Measurements from ENCODE around the gene VPS13C. TPM values are rescaled to one million over a fixed set of nuclear protein-coding genes. Genes with fewer than 3 reads are reported as not detected.

VPS13C gene
- total RNA-seq, 1 donor from 2014 or later: 73.6 TPM

DNA sequence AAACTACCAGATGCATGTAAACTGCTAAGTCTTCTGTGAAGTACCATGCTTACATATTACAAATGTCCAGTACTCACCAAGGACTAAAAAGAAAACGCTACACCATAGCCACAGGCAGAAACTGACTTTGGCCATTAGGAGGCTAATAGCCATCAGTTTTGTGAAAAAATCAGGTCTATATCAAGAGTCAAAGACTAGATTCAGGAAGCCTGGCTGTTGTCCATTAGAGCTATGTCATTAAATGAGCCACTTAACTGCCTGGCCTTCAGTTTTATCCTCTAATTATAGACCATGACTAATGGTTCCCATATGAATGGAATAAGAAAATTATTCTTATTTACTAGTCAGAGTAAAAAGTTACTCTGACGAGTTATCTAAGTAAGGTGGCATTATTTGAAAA lies 144.1 kb downstream of the VPS13C start:
- no peaks in the 10 kb centered on the region for H3K4me1 ChIP-seq (ENCODE audit: control insufficient read depth in 3 of 3, insufficient read depth in 3 of 3, low read length in 3 of 3)
- no peaks in the 10 kb centered on the region for H3K27me3 ChIP-seq (ENCODE audit: control insufficient read depth in 3 of 3, insufficient read depth in 3 of 3, low read length in 3 of 3)
- H3K4me3 ChIP-seq (ENCODE audit: low read length in 3 of 3): no peak overlapping the region
- peak overlapping the region; percentile 20 for H3K27ac ChIP-seq (ENCODE audit: low read depth, low read length)
- H3K9ac ChIP-seq (ENCODE audit: low read depth in 1 of 3, low read length in 3 of 3): no peak overlapping the region
- no peaks in the 10 kb centered on the region for H3K9me3 ChIP-seq (ENCODE audit: control insufficient read depth in 3 of 3, low read length in 3 of 3)
- H3K36me3 ChIP-seq (ENCODE audit: control insufficient read depth in 3 of 3, insufficient read depth in 3 of 3, low read length in 3 of 3): peaks cover 9 to 36% (median 21%) of the 10 kb centered on the region in 3 donors

- H3K36me3 ChIP-seq (ENCODE audit: control insufficient read depth in 3 of 3, insufficient read depth in 3 of 3, low read length in 3 of 3): peaks cover 9 to 32% (median 19%) of the 10 kb centered on the region in 3 donors
- no peaks in the 10 kb centered on the region for H3K9me3 ChIP-seq (ENCODE audit: control insufficient read depth in 3 of 3, low read length in 3 of 3)
- H3K27me3 ChIP-seq (ENCODE audit: control insufficient read depth in 3 of 3, insufficient read depth in 3 of 3, low read length in 3 of 3): no peaks in the 10 kb centered on the region
- H3K27ac ChIP-seq (ENCODE audit: low read depth, low read length): peak overlapping the region; percentile 20
- H3K4me1 ChIP-seq (ENCODE audit: control insufficient read depth in 3 of 3, insufficient read depth in 3 of 3, low read length in 3 of 3): no peaks in the 10 kb centered on the region
- no peak overlapping the region for H3K4me3 ChIP-seq (ENCODE audit: low read length in 3 of 3)
- no peak overlapping the region for H3K9ac ChIP-seq (ENCODE audit: low read depth in 1 of 3, low read length in 3 of 3)
These were observed 144.6 kb downstream of the VPS13C start for GRCh38 chr15:61915640-61916039.

DNA sequence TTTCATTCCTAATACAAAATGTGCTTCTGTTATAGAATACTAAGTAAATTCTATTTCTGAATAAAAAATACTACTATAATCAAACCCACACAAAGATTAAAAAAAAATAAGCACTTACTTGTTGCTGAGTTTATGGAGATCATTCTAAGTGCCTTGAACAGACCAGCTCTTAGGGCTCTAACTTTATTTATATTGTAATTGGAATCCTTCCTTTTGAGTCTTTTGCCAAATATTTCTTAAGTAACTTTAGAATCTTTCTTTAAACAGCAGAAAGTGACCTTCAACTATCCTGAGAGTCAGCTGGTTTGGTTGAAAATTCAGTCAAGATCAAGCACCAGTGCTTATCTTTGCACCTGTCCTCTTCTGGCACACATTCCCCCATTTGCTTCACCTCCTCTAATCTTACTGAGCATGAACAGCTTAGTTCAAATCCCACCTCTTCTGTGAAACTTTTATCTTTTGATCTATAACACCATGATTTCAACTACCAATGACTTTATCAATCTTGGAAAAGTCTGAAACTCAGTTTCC lies 149.3 kb downstream of the VPS13C start:
- Histone ChIP-seq H3K36me3 (ENCODE audit: control insufficient read depth in 3 of 3, insufficient read depth in 3 of 3, low read length in 3 of 3) (peaks cover 14 to 36% (median 21%) of the 10 kb centered on the region in 3 donors), H3K27me3 (ENCODE audit: control insufficient read depth in 3 of 3, insufficient read depth in 3 of 3, low read length in 3 of 3) (no peaks in the 10 kb centered on the region)

DNA sequence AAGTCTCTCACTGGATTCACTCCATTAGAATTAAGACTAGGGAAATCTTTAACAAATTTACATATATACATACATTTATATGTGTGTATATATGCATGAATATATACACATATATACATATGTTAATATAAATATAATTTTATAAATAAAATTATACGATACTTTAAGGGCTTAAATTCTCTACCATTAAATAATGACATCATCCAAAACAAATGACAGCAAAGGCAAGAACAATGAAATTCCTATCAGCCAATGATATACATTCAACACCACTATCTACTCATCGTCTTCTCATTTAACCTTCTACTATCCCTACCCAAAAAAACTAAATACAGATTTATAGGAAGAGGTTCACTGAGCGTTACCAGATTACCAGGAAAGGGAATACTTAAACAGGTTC lies 152.0 kb downstream of the VPS13C start:
- Histone ChIP-seq H3K9me3 (ENCODE audit: control insufficient read depth in 3 of 3, low read length in 3 of 3) (no peaks in the 10 kb centered on the region), H3K4me1 (ENCODE audit: control insufficient read depth in 3 of 3, insufficient read depth in 3 of 3, low read length in 3 of 3) (no peaks in the 10 kb centered on the region), H3K27me3 (ENCODE audit: control insufficient read depth in 3 of 3, insufficient read depth in 3 of 3, low read length in 3 of 3) (no peaks in the 10 kb centered on the region), H3K36me3 (ENCODE audit: control insufficient read depth in 3 of 3, insufficient read depth in 3 of 3, low read length in 3 of 3) (peaks cover 10 to 24% (median 15%) of the 10 kb centered on the region in 3 donors), H3K9ac (ENCODE audit: low read depth in 1 of 3, low read length in 3 of 3) (no peak overlapping the region), H3K4me3 (ENCODE audit: low read length in 3 of 3) (no peak overlapping the region), H3K27ac (ENCODE audit: low read depth, low read length) (no peak overlapping the region)

More for the DNA sequence above, 149.3 kb downstream of the VPS13C start:
- Histone ChIP-seq H3K9me3 (ENCODE audit: control insufficient read depth in 3 of 3, low read length in 3 of 3) (no peaks in the 10 kb centered on the region), H3K4me3 (ENCODE audit: low read length in 3 of 3) (no peak overlapping the region), H3K9ac (ENCODE audit: low read depth in 1 of 3, low read length in 3 of 3) (no peak overlapping the region), H3K27ac (ENCODE audit: low read depth, low read length) (no peak overlapping the region), H3K4me1 (ENCODE audit: control insufficient read depth in 3 of 3, insufficient read depth in 3 of 3, low read length in 3 of 3) (no peaks in the 10 kb centered on the region)

DNA sequence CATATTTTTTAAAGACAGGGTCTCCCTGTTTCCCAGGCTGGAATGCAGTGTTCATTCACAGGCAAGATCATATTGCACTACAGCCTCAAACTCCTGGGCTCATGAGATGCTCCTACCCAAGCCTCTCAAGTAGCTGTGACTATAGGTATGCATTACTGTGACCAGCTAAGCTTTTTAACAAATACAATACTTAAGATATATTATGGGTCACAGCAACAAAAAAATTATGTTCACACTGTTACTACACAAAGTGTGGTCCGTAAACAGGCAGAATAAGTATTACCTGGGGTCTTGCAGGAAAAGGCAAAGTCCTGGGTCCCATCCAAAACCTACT lies 152.5 kb downstream of the VPS13C start:
- H3K9me3 ChIP-seq (ENCODE audit: control insufficient read depth in 3 of 3, low read length in 3 of 3): no peaks in the 10 kb centered on the region
- H3K9ac ChIP-seq (ENCODE audit: low read depth in 1 of 3, low read length in 3 of 3): no peak overlapping the region
- no peak overlapping the region for H3K4me3 ChIP-seq (ENCODE audit: low read length in 3 of 3)
- no peaks in the 10 kb centered on the region for H3K4me1 ChIP-seq (ENCODE audit: control insufficient read depth in 3 of 3, insufficient read depth in 3 of 3, low read length in 3 of 3)
- H3K27ac ChIP-seq (ENCODE audit: low read depth, low read length): no peak overlapping the region
- peaks cover 7 to 22% (median 15%) of the 10 kb centered on the region in 3 donors for H3K36me3 ChIP-seq (ENCODE audit: control insufficient read depth in 3 of 3, insufficient read depth in 3 of 3, low read length in 3 of 3)
- H3K27me3 ChIP-seq (ENCODE audit: control insufficient read depth in 3 of 3, insufficient read depth in 3 of 3, low read length in 3 of 3): no peaks in the 10 kb centered on the region

- H3K4me1 ChIP-seq (ENCODE audit: control insufficient read depth in 3 of 3, insufficient read depth in 3 of 3, low read length in 3 of 3): no peaks in the 10 kb centered on the region
- peaks cover 7 to 22% (median 15%) of the 10 kb centered on the region in 3 donors for H3K36me3 ChIP-seq (ENCODE audit: control insufficient read depth in 3 of 3, insufficient read depth in 3 of 3, low read length in 3 of 3)
- no peaks in the 10 kb centered on the region for H3K9me3 ChIP-seq (ENCODE audit: control insufficient read depth in 3 of 3, low read length in 3 of 3)
- no peaks in the 10 kb centered on the region for H3K27me3 ChIP-seq (ENCODE audit: control insufficient read depth in 3 of 3, insufficient read depth in 3 of 3, low read length in 3 of 3)
- no peak overlapping the region for H3K4me3 ChIP-seq (ENCODE audit: low read length in 3 of 3)
- no peak overlapping the region for H3K9ac ChIP-seq (ENCODE audit: low read depth in 1 of 3, low read length in 3 of 3)
- H3K27ac ChIP-seq (ENCODE audit: low read depth, low read length): no peak overlapping the region
These were observed 153.1 kb downstream of the VPS13C start for GRCh38 chr15:61906961-61907752.

DNA sequence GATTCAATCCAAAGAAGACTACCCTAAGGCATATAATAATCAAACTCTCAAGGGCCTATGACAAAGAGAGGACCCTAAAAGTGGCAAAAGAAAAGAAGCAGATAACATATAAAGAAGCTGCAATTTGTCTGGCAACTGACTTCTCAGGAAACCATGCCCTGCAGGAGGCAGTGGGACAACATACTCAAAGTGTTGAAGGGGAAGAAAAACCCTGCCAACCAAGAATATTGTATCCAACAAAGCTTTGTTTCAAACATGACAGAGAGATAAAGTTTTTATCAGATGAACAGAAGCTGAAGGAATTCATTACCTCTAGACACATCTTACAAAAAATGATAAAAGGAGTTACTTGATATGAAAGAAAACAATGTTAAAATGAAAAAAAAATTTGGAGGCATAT lies 167.1 kb downstream of the VPS13C start:
- H3K9ac ChIP-seq (ENCODE audit: low read depth in 1 of 3, low read length in 3 of 3): no peak overlapping the region
- H3K9me3 ChIP-seq (ENCODE audit: control insufficient read depth in 3 of 3, low read length in 3 of 3): no peaks in the 10 kb centered on the region

DNA sequence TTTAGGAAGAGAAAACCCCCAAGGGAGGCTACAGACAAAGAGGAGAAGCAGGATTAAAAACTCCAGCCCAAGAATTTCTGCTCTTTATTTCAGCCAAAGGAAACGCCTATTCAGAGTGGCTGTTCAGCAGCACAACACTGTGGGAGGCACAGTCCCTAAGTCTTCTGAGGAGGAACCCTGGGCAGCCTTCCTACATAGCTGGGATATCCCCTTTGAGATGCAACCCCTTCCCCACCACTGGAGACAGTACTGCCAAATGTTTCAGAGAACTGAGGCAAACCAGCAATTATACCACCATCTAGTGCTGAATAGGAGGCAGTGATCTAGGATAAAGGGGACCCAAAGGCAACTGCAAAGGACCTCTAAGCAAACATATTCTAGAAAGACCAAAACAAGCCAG lies 168.1 kb downstream of the VPS13C start:
- Histone ChIP-seq H3K36me3 (ENCODE audit: control insufficient read depth in 3 of 3, insufficient read depth in 3 of 3, low read length in 3 of 3) (peaks cover 7 to 17% (median 9%) of the 10 kb centered on the region in 3 donors), H3K9ac (ENCODE audit: low read depth in 1 of 3, low read length in 3 of 3) (no peak overlapping the region), H3K9me3 (ENCODE audit: control insufficient read depth in 3 of 3, low read length in 3 of 3) (no peaks in the 10 kb centered on the region), H3K27ac (ENCODE audit: low read depth, low read length) (no peak overlapping the region), H3K4me1 (ENCODE audit: control insufficient read depth in 3 of 3, insufficient read depth in 3 of 3, low read length in 3 of 3) (no peaks in the 10 kb centered on the region), H3K4me3 (ENCODE audit: low read length in 3 of 3) (no peak overlapping the region), H3K27me3 (ENCODE audit: control insufficient read depth in 3 of 3, insufficient read depth in 3 of 3, low read length in 3 of 3) (no peaks in the 10 kb centered on the region)

More for the DNA sequence above, 167.1 kb downstream of the VPS13C start:
- H3K27ac ChIP-seq (ENCODE audit: low read depth, low read length): no peak overlapping the region
- no peak overlapping the region for H3K4me3 ChIP-seq (ENCODE audit: low read length in 3 of 3)
- H3K36me3 ChIP-seq (ENCODE audit: control insufficient read depth in 3 of 3, insufficient read depth in 3 of 3, low read length in 3 of 3): peaks cover 7 to 16% (median 9%) of the 10 kb centered on the region in 3 donors
- no peaks in the 10 kb centered on the region for H3K27me3 ChIP-seq (ENCODE audit: control insufficient read depth in 3 of 3, insufficient read depth in 3 of 3, low read length in 3 of 3)
- H3K4me1 ChIP-seq (ENCODE audit: control insufficient read depth in 3 of 3, insufficient read depth in 3 of 3, low read length in 3 of 3): no peaks in the 10 kb centered on the region

GRCh38 chr15:61890106-61890505 lies 170.1 kb downstream of the VPS13C start:
- H3K9ac ChIP-seq (ENCODE audit: low read depth in 1 of 3, low read length in 3 of 3): no peak overlapping the region
- H3K36me3 ChIP-seq (ENCODE audit: control insufficient read depth in 3 of 3, insufficient read depth in 3 of 3, low read length in 3 of 3): peaks cover 7 to 21% (median 9%) of the 10 kb centered on the region in 3 donors
- H3K27me3 ChIP-seq (ENCODE audit: control insufficient read depth in 3 of 3, insufficient read depth in 3 of 3, low read length in 3 of 3): no peaks in the 10 kb centered on the region
- no peak overlapping the region for H3K4me3 ChIP-seq (ENCODE audit: low read length in 3 of 3)
- no peaks in the 10 kb centered on the region for H3K9me3 ChIP-seq (ENCODE audit: control insufficient read depth in 3 of 3, low read length in 3 of 3)
- H3K4me1 ChIP-seq (ENCODE audit: control insufficient read depth in 3 of 3, insufficient read depth in 3 of 3, low read length in 3 of 3): no peaks in the 10 kb centered on the region
- H3K27ac ChIP-seq (ENCODE audit: low read depth, low read length): no peak overlapping the region

DNA sequence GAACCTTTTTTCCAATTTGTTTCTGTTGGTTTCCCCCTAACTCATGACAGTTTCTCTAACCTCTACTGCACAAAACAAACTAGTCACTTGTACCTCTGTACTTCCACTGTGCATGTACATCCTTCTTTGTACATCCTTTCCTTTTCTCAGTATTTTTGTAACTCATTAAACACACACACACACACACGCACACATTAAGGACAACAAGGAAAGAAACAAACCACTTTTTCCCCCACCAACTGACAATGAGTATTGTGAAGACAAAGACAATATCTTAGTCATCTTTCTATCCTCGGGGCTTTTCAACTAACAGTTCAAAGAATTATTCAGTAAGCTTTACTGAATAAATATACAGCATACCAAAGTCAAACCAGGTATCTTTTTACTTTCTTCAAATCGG lies 170.5 kb downstream of the VPS13C start:
- Histone ChIP-seq H3K4me3 (ENCODE audit: low read length in 3 of 3) (no peak overlapping the region), H3K9ac (ENCODE audit: low read depth in 1 of 3, low read length in 3 of 3) (no peak overlapping the region), H3K27ac (ENCODE audit: low read depth, low read length) (no peak overlapping the region), H3K27me3 (ENCODE audit: control insufficient read depth in 3 of 3, insufficient read depth in 3 of 3, low read length in 3 of 3) (no peaks in the 10 kb centered on the region), H3K9me3 (ENCODE audit: control insufficient read depth in 3 of 3, low read length in 3 of 3) (no peaks in the 10 kb centered on the region), H3K4me1 (ENCODE audit: control insufficient read depth in 3 of 3, insufficient read depth in 3 of 3, low read length in 3 of 3) (no peaks in the 10 kb centered on the region), H3K36me3 (ENCODE audit: control insufficient read depth in 3 of 3, insufficient read depth in 3 of 3, low read length in 3 of 3) (peaks cover 7 to 21% (median 9%) of the 10 kb centered on the region in 3 donors)

All from skeletal muscle tissue (tissue), 4 donors.